Natural killer cell (primary cell): ENCODE data around the gene ZNF580. TPM values are rescaled to one million over a fixed set of nuclear protein-coding genes. Genes with fewer than 3 reads are reported as not detected.
A peak's percentile ranks its signal among the peaks of the same experiment; 100 is the strongest.

ENCODE experiments used
- ATAC-seq, 3 donors: fragments of 150-1000 bp in 2 of 3; fragments of 200-7000 bp in 1 of 3; cut with Tn5 transposase; 1 replicate in 1 of 3; 2 replicates in 2 of 3; pipeline ENCODE4 v1.10.0; 2021; ENCODE audit warnings: mild to moderate bottlenecking in 2 of 3, moderate library complexity in 2 of 3
- DNase-seq, 2 donors: peaks; one replicate each; pipeline versions ENCODE4 v3.0.0 to v3.0.0-alpha.2; 2013 to 2021; ENCODE audit warnings: mixed read lengths in 1 of 2
- H3K27ac ChIP-seq: one replicate; pipeline ENCODE4 v1.5.1; 2013; ENCODE audit warnings: mild to moderate bottlenecking, low read length
- H3K27me3 ChIP-seq: one replicate; pipeline ENCODE4 v1.6.1; 2013; ENCODE audit warnings: low read length; ENCODE audit not compliant: control insufficient read depth, insufficient read depth
- H3K36me3 ChIP-seq: one replicate; pipeline ENCODE4 v1.6.1; 2013; ENCODE audit warnings: low read length; ENCODE audit not compliant: control insufficient read depth, insufficient read depth
- H3K4me1 ChIP-seq: one replicate; pipeline ENCODE4 v1.6.1; 2013; ENCODE audit warnings: low read length; ENCODE audit not compliant: control insufficient read depth, insufficient read depth
- H3K4me3 ChIP-seq: one replicate; pipeline ENCODE4 v1.5.1; 2013; ENCODE audit warnings: low read length
- H3K9me3 ChIP-seq: one replicate; pipeline ENCODE4 v1.6.1; 2013; ENCODE audit warnings: low read length; ENCODE audit not compliant: control insufficient read depth, insufficient read depth
- H3K27ac Mint-ChIP-seq, 2 donors: one replicate each; pipeline ENCODE4 v1.8.0; 2022; ENCODE audit warnings: mild to moderate bottlenecking in 2 of 2, mixed read lengths in 2 of 2, moderate library complexity in 1 of 2
- H3K27me3 Mint-ChIP-seq, 2 donors: one replicate each; pipeline ENCODE4 v1.8.0; 2022; ENCODE audit warnings: low read depth in 2 of 2, mixed read lengths in 2 of 2
- H3K36me3 Mint-ChIP-seq: one replicate; pipeline ENCODE4 v1.8.0; 2022; ENCODE audit warnings: mixed read lengths
- H3K4me1 Mint-ChIP-seq, 2 donors: one replicate each; pipeline ENCODE4 v1.8.0; 2022; ENCODE audit warnings: mixed read lengths in 2 of 2
- H3K4me3 Mint-ChIP-seq: one replicate; pipeline ENCODE4 v1.8.0; 2022; ENCODE audit warnings: mild to moderate bottlenecking, moderate library complexity, mixed read lengths
- H3K9me3 Mint-ChIP-seq, 2 donors: one replicate each; pipeline ENCODE4 v1.8.0; 2022; ENCODE audit warnings: mixed read lengths in 2 of 2
- CTCF ChIP-seq: fragments of 200-600 bp; IDR thresholded peaks from one replicate; pipeline ENCODE4 v1.8.0; 2022; ENCODE audit warnings: antibody characterized with exemption
- WGBS: methylation state at CpG from one replicate; pipeline ENCODE4 v1.1.7; 2013; ENCODE audit warnings: missing lambda C conversion rate; ENCODE audit not compliant: insufficient coverage; 5-methylcytosine and 5-hydroxymethylcytosine counted together
- intact Hi-C: fragments of 100-400 bp; cut with micrococcal nuclease; formaldehyde crosslinking; loops from one replicate; pipeline ENCODE4 v1.14.2; 2022
- total RNA-seq, 4 donors: library from RNA; stranded (reverse); fragments of 120-200 nt in 1 of 4; gene quantifications; one replicate each; pipeline versions ENCODE4 v1.2.3 to v1.2.4, GENCODE V29; 2013 to 2022

ZNF580 gene
- total RNA-seq, 3 donors from 2014 or later (not counting 1 experiment from before 2014, with no cell fraction given): 38.0 to 46.0 (median 40.0) TPM

GRCh38 chr19:55638864-55639359 lies 1.9 kb upstream of the ZNF580 start:
- Histone ChIP-seq H3K27ac (no peak overlapping the region), H3K36me3 (no peaks in the 10 kb centered on the region), H3K27me3 (no peaks in the 10 kb centered on the region), H3K9me3 (no peaks in the 10 kb centered on the region), H3K4me1 (peaks cover 76% of the 10 kb centered on the region), H3K4me3 (no peak overlapping the region)
- H3K36me3 Mint-ChIP-seq: no peaks in the 10 kb centered on the region
- no peaks in the 10 kb centered on the region for H3K9me3 Mint-ChIP-seq
- peaks cover 61 to 72% of the 10 kb centered on the region in 2 donors for H3K4me1 Mint-ChIP-seq
- intact Hi-C loops: loop anchor here (10.0 kb wide), 1 partner anchor 166 kb away; no protein-coding TSS in a partner anchor
- TF ChIP-seq CTCF: peak; percentile 42
- H3K27ac Mint-ChIP-seq: peak overlapping the region in 1 of 2 donors; percentile 53
- peak overlapping the region; percentile 55 for H3K4me3 Mint-ChIP-seq
- DNase-seq: peak in 1 of 2 donors; percentile 81
- WGBS: 77% methylated on average over 5 of the region's 6 CpGs
- H3K27me3 Mint-ChIP-seq: no peaks in the 10 kb centered on the region
- peak; percentile 16 to 45 (median 26) for ATAC-seq

DNA sequence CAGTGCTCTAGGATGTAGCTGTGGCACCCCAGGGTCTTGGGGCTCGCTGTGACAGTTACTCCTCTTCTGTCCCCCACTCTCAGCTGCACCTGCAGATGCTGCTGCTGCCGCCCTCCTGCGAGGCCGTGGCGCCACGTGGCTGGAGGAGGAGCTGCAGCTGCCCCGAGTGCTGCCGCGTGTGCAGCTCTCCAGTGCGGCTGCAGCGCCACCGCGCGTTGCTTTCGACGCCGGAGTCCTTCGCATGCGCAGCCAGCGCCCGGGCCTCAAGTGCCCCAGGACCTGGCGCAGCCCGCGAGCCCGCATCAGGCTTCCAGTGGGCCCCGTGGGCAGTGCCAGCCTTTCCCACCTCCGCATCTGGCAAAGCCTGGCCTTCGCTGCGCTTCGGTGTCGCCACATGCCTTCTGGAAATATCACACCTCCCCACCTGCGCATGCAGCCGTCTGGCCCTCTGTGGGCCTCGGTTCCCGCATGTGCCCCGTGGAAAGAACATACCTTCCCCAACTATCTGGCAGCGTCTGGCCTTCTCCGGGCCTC lies 692 bp upstream of the ZNF580 start:
- peak overlapping the region; percentile 76 to 96 for H3K27ac Mint-ChIP-seq

DNA sequence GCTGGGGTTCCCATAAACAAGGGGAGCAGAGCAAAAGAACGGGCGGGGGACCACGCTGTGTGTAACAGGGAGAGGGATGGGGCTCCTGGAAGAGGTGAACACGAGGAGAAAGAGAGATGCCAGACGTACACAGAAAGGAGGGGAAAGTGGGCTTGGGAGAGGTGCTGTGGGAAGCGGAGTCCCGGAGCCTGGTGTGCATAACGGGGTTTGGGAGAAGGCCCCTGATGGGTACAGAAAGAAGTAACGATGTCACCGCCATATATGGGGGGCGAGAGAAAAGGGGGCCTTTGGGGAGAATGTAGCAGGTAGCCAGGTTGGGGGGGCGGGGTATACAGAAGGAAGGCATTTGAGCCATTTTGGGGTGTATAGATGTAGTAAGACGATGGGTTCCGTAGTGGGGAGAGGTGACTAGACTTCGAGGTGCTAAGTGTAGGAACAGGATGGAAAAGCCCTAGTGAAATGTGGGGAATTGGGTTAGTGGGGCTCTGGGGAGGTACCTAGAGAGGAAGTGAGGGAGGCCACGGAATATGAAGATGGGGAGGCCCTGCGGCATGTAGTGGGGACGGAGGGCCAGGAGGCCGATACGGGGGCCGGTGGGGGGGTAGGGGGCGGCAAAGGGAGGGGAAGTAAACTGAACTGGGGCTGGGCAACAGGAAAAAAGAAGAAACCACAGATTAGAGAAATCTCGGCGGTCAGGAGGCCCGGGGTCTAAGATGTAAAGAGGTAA lies 787 bp downstream of the ZNF580 start:
- H3K9me3 ChIP-seq: no peaks in the 10 kb centered on the region
- ATAC-seq: no peak
- no peaks in the 10 kb centered on the region for H3K27me3 ChIP-seq
- H3K4me1 ChIP-seq: peaks cover 62% of the 10 kb centered on the region
- H3K4me3 Mint-ChIP-seq: peak overlapping the region; percentile 88
- peak overlapping the region; percentile 68 for H3K27ac ChIP-seq
- no peaks in the 10 kb centered on the region for H3K9me3 Mint-ChIP-seq
- H3K4me3 ChIP-seq: peak overlapping the region; percentile 60
- peaks cover 13% of the 10 kb centered on the region for H3K36me3 ChIP-seq
- TF ChIP-seq CTCF: no peak
- peaks cover 39 to 59% of the 10 kb centered on the region in 2 donors for H3K4me1 Mint-ChIP-seq
- DNase-seq: peak in 1 of 2 donors; percentile 68
- peak overlapping the region; percentile 61 to 96 for H3K27ac Mint-ChIP-seq
- under 1% methylated on average over 25 of the region's 25 CpGs for WGBS
- H3K27me3 Mint-ChIP-seq: no peaks in the 10 kb centered on the region
- intact Hi-C loops: loop anchor here (2.0 to 5.0 kb wide), 2 partner anchors 34 to 61 kb away; partner anchors contain the start of genes ZNF579 and ZNF865
- H3K36me3 Mint-ChIP-seq: no peaks in the 10 kb centered on the region

More for the DNA sequence above, 692 bp upstream of the ZNF580 start:
- H3K27ac ChIP-seq: peak overlapping the region; percentile 76
- no peaks in the 10 kb centered on the region for H3K27me3 ChIP-seq
- H3K36me3 ChIP-seq: peaks cover 7% of the 10 kb centered on the region
- Mint-ChIP-seq H3K4me1 (peaks cover 53 to 74% of the 10 kb centered on the region in 2 donors), H3K27me3 (no peaks in the 10 kb centered on the region), H3K9me3 (no peaks in the 10 kb centered on the region), H3K36me3 (no peaks in the 10 kb centered on the region), H3K4me3 (peak overlapping the region; percentile 74)
- DNase-seq: peak; percentile 63 to 92
- peak overlapping the region; percentile 34 for H3K4me3 ChIP-seq
- H3K9me3 ChIP-seq: no peaks in the 10 kb centered on the region
- 35% methylated on average over 38 of the region's 38 CpGs for WGBS
- intact Hi-C loops: loop anchor here (5.0 kb wide), 1 partner anchor 33 kb away; the partner anchor contains the start of gene ZNF865
- peaks cover 77% of the 10 kb centered on the region for H3K4me1 ChIP-seq
- peak; percentile 57 for TF ChIP-seq CTCF
- ATAC-seq: peak; percentile 39 to 62 (median 58)
